Left ventricle myocardium superior (tissue), 1 donor: Measurements from ENCODE around the gene PITHD1. TPM values are rescaled to one million over a fixed set of nuclear protein-coding genes. Genes with fewer than 3 reads are reported as not detected.
"Not testable (repeated sequence)": the region's sequence is repeated elsewhere in the genome, so short reads cannot be mapped to it uniquely, and the experiment has no call there.

Experiments
- ATAC-seq: fragments of 200-7000 bp; cut with Tn5 transposase; one replicate; pipeline ENCODE4 v1.9.1; 2020; ENCODE audit warnings: mild to moderate bottlenecking, moderate library complexity
- DNase-seq: peaks from one replicate; pipeline ENCODE4 v3.0.0-alpha.2; 2020
- intact Hi-C: fragments of 100-400 bp; cut with micrococcal nuclease; formaldehyde crosslinking; loops from one replicate; pipeline ENCODE4 v1.11.0; 2022
- total RNA-seq: library from RNA; stranded (reverse); fragmentation: NEBNext Ultra II Directional; extraction: Animal tissue kit (Norgen Biotek cat#: 25700); gene quantifications from one replicate; pipeline ENCODE4 v1.2.1, GENCODE V29; 2021
- donor health status: DM: no; HTN: yes; CAD: no; lungs with severe emphysema.

The PITHD1 gene
- total RNA-seq, 1 donor from 2014 or later: 44.7 TPM

DNA sequence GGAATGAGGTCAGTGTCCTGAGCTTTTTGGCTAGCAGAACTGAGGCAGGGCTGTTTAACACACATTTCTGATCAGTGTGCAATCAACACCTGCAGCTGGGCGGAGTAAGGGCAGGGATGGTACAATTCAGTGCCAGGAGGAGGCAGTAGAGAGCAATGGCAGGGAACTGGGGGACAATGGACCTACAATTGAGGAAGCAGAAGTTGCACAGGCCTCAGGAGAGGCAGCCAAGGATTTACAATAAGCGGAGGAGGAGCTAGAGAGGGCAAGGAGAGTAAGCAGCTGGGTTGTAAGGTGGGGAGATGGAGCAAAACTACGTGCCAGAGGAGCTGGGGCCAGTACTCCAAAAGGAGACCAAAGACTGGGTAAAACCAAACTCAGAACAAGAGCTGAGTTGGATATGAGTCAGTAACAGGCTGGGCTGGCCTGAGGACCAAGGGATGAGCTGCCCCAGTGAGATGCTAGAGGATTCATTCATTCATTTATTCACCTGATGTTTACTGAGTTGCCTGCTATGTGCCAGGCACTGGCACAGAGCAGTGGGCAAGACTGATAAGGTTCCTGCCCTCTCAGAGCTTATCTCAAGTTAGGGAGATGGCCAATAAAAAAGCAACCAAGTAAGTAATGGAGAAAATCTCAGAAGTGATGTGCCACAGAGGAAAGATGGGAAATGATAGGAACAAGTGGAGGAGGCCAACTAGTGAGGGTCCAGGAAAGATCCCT, 32.8 kb downstream of the PITHD1 start:
- ATAC-seq (peak; percentile 74), DNase-seq (no peak)
- intact Hi-C loops: no loop called here

DNA sequence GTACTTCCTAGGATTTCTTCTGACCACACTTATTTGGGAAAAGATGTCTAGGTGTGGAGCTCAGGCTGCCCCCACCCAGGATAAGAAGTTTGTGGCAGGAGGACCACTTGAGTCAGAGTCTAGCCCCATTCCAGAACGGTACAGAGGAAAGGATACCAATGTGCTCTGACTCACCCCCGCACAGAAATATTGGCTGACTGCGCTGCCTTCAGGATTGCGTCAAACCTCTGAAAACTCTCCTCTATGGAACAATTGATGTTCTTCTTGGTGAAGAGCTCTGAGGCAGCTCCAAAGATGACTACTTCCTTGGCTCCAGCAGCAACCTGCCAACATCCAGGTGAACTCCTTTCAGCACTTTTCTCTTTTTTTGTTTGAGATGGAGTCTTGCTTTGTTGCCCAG, 35.8 kb downstream of the PITHD1 start:
- intact Hi-C loops: no loop called here
- ATAC-seq (no peak), DNase-seq (no peak)

DNA sequence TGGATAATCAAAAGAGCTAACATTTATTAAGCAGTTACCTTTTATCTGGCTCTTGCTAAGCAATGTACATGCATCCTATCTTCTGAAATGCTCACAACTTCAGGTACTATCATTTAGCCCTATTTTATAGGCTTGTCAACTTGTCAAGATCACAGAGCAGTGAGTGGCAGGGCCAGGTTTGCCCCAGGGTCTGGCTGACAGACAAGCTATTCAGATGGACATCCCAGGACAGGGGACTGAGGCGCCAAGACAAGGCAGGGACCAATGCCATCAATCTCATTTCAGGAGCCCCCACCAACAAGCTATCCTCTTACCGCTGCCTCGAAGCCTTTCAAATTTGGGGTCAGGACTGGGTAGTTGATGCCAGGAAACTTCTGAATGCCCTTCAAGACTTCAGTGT, 38.1 kb downstream of the PITHD1 start:
- no peak for DNase-seq
- intact Hi-C loops: no loop called here
- ATAC-seq: no peak

DNA sequence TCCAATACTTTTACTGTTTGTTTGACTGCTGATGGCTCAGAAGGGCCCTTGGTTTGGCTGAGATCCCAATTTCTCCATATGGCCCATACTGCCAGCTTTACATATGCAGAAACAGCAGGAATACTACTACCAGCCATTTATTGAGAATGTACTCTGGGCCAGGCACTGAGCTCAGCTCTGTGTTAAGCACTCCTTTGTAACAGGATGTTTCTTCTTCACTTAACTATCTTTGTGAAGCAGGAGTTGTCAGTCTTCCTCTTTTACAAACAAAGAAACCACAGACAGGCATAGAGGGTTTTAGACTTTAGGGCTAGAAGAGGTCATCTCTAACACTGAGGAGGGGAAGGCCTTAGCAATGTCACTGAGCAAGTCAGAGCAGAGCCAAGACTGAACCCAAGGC, 38.7 kb downstream of the PITHD1 start:
- DNase-seq: no peak
- intact Hi-C loops: no loop called here

DNA sequence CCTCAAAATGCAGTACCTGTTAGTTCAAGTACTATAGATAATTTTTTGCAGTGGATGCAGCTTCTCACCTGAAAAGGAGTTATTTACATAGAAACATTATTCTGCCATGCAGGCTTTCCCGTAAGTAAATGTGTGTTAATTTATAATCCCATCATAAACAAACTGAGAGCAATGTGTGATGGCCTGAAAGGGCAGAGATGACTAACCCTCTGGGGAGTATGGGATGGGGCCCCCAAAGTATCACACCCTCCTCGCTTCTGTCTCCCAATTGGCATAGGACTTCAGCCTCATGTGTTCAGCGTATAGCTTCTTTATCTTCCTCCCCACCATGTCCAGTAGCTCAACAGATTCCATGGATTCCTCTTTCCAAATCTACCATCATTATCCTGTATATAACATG, 39.4 kb downstream of the PITHD1 start:
- ATAC-seq (no peak), DNase-seq (no peak)
- intact Hi-C loops: no loop called here

More for the DNA sequence above, 38.7 kb downstream of the PITHD1 start:
- ATAC-seq: no peak

DNA sequence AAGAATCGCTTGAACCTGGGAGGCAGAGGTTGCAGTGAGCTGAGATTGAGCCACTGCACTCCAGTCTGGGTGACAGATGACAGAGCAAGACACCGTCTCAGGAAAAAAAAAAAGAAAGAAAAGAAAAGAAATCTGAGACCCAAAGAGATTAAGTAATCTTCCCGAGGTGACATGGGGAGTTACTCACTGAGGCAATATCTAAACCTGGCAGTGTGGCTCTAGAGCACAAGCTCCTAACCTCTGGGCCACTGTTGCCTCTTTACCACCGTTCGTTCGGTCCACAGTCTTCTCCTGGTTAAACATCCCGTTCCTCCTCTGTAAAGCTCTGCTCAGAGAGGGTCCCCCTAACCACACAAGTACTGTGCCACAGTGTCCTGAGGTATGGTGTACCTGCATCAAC, 45.5 kb downstream of the PITHD1 start:
- intact Hi-C loops: no loop called here
- DNase-seq: no peak
- ATAC-seq: no peak

DNA sequence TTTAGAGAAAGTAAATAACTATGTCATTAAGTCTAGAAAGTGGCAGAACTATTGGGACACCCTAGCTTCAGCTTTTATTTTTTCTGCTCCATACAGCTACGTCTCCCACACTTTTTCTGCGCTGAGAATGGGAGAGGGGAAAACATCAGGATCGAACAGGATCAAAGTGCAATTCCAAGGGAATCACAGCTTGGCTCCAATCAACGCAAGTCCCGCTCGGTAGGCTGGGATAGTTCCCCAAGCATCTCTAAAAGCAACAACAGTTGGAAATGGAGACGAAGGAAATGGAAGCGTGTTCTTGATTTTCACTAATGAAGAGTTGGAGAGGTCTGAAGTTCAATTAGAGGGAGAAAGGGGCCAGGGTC, 46.5 kb downstream of the PITHD1 start:
- intact Hi-C loops: no loop called here
- no peak for DNase-seq
- no peak for ATAC-seq

DNA sequence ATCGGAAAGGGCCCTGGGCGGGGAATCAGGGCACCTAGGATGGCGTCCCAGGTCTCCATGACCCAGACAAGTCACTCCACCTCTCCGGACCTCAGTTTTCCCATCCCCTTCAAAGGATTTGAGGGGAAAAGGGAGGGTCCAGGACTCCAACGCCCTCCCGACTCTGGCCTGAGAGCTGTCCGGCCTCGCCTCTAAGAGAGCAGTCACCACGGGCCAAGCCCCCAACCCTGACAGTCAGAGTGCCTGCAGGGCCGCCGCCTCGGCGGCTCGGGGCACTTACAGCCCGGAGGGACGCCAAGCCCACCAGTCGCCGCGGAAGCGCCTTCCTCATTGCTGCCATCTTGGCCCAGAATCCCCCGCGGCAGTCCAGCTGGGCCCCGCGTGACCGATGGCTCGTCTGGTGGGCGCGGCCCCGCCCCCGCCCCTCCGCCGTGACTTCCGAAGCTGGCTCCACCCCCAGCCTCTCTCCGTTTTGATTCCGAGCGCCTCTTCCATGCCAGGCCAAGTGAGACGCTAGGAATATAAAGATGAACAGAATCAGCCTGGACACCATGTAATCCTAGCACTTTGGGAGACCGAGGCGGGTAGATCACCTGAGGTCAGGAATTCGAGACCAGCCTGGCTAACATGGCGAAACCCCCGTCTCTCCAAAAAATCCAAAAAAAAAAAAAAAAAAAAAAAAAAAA, 47.0 kb downstream of the PITHD1 start, which contains the start of gene HMGCL:
Gene HMGCL (minus strand): TSS at position 354 of the 686 bp plus-strand sequence. CDS start 14 bp downstream, at position 340.
- intact Hi-C loops: no loop called here
- DNase-seq: peak; percentile 96
- ATAC-seq: peak; percentile 100

DNA sequence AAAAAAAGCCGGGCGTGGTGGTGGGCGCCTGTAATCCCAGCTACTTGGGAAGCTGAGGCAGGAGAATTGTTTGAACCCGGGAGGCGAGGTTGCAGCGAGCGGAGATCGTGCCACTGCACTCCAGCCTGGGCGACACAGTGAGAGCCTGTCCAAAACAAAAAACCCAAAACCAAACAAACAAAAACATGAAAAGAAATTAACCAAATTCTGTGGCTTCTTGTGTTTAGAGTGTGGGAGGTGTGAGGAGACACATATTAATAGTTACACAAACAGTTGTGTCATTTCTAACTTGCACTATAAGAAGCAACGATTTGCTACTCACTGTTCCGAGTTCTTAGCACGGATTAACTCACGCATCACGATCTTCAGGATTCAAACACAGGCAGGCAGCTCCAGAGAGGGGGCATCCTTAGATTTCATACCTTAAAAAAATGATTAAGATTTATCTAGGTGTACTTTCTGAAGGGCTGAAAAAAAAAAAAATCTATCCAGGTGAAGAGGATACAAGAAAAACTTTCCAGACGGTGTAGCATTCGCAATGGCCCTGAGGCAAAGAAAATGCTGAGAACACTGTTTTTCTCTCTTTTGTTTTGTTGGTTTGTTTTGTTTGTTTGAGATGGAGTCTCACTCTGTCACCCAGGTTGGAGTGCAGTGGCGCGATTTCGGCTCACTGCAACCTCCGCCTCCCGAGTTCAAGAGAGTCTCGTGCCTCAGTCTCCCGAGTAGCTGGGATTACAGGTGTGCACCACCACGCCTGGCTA, 47.7 kb downstream of the PITHD1 start:
- ATAC-seq (no peak), DNase-seq (no peak)
- intact Hi-C loops: no loop called here

DNA sequence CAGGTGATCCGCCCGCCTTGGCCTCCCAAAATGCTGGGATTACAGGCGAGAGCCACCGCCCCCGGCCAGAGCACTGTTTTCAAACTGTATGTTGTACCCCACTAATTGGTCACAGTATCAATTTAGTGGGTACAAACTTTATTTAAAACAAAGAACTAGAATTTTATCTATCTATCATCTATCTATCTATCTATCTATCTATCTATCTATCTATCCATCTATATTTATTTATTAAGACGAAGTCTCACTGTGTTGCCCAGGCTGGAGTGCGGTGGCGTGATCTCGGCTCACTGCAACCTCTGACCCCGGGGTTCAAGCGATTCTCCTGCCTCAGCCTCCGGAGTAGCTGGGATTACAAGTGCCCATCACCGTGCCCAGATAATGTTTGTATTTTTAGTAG, 48.4 kb downstream of the PITHD1 start:
- intact Hi-C loops, DNase-seq: not testable (repeated sequence)

DNA sequence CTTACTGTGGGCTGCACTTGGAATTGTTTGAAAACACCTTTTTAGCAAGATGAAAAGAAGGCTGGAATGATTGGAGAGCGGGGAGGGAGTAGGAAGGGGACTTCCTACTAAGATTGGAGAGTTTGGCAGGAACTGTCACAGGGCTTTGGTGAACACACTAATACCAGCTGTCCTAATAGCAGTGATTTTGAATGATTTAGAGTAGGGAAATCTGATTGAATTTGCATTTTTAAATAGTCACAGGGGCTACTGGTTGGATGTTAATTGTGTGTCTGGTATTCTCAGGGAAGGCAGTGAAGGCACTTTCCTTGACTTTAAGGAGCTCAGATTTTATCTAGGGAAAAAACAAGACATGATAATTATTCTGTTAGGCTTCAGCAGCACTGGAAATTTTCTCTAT, 49.5 kb downstream of the PITHD1 start:
- no peak for ATAC-seq
- no peak for DNase-seq
- intact Hi-C loops: no loop called here

More for the DNA sequence above, 48.4 kb downstream of the PITHD1 start:
- not testable (repeated sequence) for ATAC-seq

DNA sequence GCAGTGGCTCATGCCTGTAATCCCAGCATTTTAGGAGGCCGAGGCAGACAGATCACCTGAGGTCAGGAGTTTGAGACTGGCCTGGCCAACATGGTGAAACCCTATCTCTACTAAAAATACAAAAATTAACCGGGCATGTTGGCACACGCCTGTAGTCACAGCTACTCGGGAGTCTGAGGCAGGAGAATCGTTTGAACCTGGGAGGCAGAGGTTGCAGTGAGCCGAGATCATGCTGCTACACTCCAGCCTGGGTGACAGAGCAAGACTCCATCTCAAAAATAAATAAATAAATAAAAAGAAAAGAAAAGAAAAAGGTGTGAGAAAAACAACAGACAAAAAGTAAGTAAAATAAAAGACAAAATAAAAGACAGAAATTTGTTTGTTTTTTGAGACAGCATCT, 55.9 kb downstream of the PITHD1 start:
- intact Hi-C loops, DNase-seq, ATAC-seq: not testable (repeated sequence)

DNA sequence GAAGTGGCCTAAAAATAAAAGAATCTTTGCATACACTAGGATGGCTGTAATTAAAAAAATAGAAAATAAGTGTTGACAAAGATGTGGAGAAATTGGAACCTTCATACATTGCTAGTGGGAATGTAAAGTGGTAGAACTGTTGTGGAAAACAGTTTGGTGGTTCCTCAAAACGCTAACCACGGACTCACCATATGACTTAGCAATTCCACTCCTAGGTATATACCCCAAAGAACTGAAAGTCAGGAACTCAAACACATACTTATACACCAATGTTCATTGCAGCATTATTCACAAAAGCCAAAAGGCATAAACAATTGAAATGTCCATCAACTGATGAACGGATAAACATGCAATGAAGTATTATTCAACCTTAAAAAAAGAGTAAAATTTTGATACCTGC, 57.8 kb downstream of the PITHD1 start:
- intact Hi-C loops: no loop called here
- ATAC-seq (no peak), DNase-seq (no peak)

Other genes with a start within 250 kb of the PITHD1 start
- gene E2F2, start 247.2 kb upstream of the PITHD1 start, total RNA-seq: 0.35 TPM
- 82.4 TPM for gene ID3, start 218.9 kb upstream of the PITHD1 start, total RNA-seq
- gene RPL11, start 86.6 kb upstream of the PITHD1 start, total RNA-seq: 626 TPM
- 35.8 TPM for gene ELOA, start 34.9 kb upstream of the PITHD1 start, total RNA-seq
- 28.9 TPM for gene LYPLA2, start 12.7 kb downstream of the PITHD1 start, total RNA-seq
- 5.1 TPM for gene GALE, start 22.3 kb downstream of the PITHD1 start, total RNA-seq
- gene HMGCL, start 47.0 kb downstream of the PITHD1 start, total RNA-seq: 33.5 TPM
- gene FUCA1, start 89.9 kb downstream of the PITHD1 start, total RNA-seq: 12.1 TPM
- gene CNR2, start 134.9 kb downstream of the PITHD1 start, total RNA-seq: not detected
- 81.9 TPM for gene PNRC2, start 181.4 kb downstream of the PITHD1 start, total RNA-seq
- 57.6 TPM for gene SRSF10, start 201.9 kb downstream of the PITHD1 start, total RNA-seq